Mesendoderm (in vitro differentiated cells): ENCODE data around the gene SOX30.

ENCODE experiments used
- DNase-seq: peaks from one replicate; pipeline ENCODE4 v3.0.0; 2013
- H2AK5ac ChIP-seq: 2 replicates; pipeline ENCODE4 v1.6.1; 2013; ENCODE audit warnings: low read length, inconsistent platforms
- H2BK120ac ChIP-seq: 2 replicates; pipeline ENCODE4 v1.6.1; 2013; ENCODE audit warnings: low read depth, mild to moderate bottlenecking, low read length, moderate library complexity, mixed read lengths
- H2BK15ac ChIP-seq: replicated peaks from 2 replicates; pipeline ENCODE4 v1.6.1; 2013; ENCODE audit warnings: low read depth, mild to moderate bottlenecking, moderate library complexity
- H2BK5ac ChIP-seq: 2 replicates; pipeline ENCODE4 v1.6.1; 2013; ENCODE audit warnings: low read length, inconsistent platforms
- H3K18ac ChIP-seq: 2 replicates; pipeline ENCODE4 v1.6.1; 2013; ENCODE audit warnings: mild to moderate bottlenecking, low read length, mixed read lengths
- H3K23ac ChIP-seq: one replicate; pipeline ENCODE4 v1.6.1; 2013; ENCODE audit warnings: low read length
- H3K27ac ChIP-seq: 2 replicates; pipeline ENCODE4 v1.5.1; 2013; ENCODE audit warnings: low read depth, mild to moderate bottlenecking, inconsistent platforms, low read length, moderate library complexity
- H3K27me3 ChIP-seq: 2 replicates; pipeline ENCODE4 v1.6.1; 2013; ENCODE audit warnings: low read length, control low read depth, mild to moderate bottlenecking, inconsistent platforms; ENCODE audit not compliant: insufficient read depth, poor library complexity
- H3K36me3 ChIP-seq: 2 replicates; pipeline ENCODE4 v1.6.1; 2013; ENCODE audit warnings: low read length, inconsistent platforms; ENCODE audit not compliant: control insufficient read depth, insufficient read depth
- H3K4ac ChIP-seq: one replicate; pipeline ENCODE4 v1.6.1; 2013; ENCODE audit warnings: low read depth, mild to moderate bottlenecking, low read length, moderate library complexity
- H3K4me1 ChIP-seq: 2 replicates; pipeline ENCODE4 v1.6.1; 2013; ENCODE audit warnings: low read depth, low read length, inconsistent platforms; ENCODE audit not compliant: control insufficient read depth
- H3K4me2 ChIP-seq: 2 replicates; pipeline ENCODE4 v1.6.1; 2013; ENCODE audit warnings: low read length
- H3K4me3 ChIP-seq: 2 replicates; pipeline ENCODE4 v1.5.1; 2013; ENCODE audit warnings: mild to moderate bottlenecking, low read length
- H3K56ac ChIP-seq: one replicate; pipeline ENCODE4 v1.6.1; 2013; ENCODE audit warnings: low read length
- H3K79me1 ChIP-seq: 2 replicates; pipeline ENCODE4 v1.6.1; 2013; ENCODE audit warnings: low read length, inconsistent platforms
- H3K79me2 ChIP-seq: 2 replicates; pipeline ENCODE4 v1.6.1; 2013; ENCODE audit warnings: mild to moderate bottlenecking, low read length; ENCODE audit not compliant: control insufficient read depth, insufficient read depth
- H3K9ac ChIP-seq: 2 replicates; pipeline ENCODE4 v1.6.1; 2013; ENCODE audit warnings: low read length, inconsistent platforms
- H4K5ac ChIP-seq: one replicate; pipeline ENCODE4 v1.6.1; 2013; ENCODE audit warnings: low read length
- H4K8ac ChIP-seq: one replicate; pipeline ENCODE4 v1.6.1; 2013; ENCODE audit warnings: low read depth, mild to moderate bottlenecking, control low read depth, low read length, moderate library complexity
- WGBS: extraction: QIAGEN DNeasy Blood & Tissue Kit; methylation state at CpG from one replicate; pipeline ENCODE4 v1.1.7; 2013; ENCODE audit warnings: low lambda C conversion rate, missing lambda C conversion rate; ENCODE audit not compliant: insufficient coverage; ENCODE audit errors: extremely low coverage; 5-methylcytosine and 5-hydroxymethylcytosine counted together

Gene SOX30

DNA sequence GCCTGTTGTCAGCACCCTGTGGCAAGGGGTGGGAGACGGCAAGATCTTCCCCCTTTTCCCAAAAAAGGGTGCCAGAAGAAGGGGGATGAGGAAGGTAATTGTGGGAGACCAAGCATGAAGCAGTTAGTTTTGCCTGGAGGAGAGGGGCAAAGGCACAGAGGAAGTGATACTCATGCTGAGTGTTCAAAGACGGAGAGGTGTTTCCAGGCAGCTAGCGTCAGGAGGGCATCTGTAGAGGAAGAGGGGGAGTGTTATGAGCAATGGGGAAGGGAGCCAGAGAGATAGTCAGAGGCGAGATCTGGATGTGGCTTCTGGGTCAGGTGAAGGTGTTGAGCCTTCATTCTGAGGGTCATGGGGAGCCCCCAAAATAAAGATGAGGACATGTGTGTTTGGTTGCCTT is 49.7 kb downstream of the SOX30 start:
- Histone ChIP-seq H3K27me3 (no peaks in the 10 kb centered on the region), H3K79me2 (no peaks in the 10 kb centered on the region), H3K79me1 (no peaks in the 10 kb centered on the region), H3K9ac (no peak overlapping the region), H3K27ac (no peak overlapping the region), H4K8ac (no peak overlapping the region), H3K23ac (no peak overlapping the region), H2BK120ac (no peak overlapping the region), H2BK5ac (no peak overlapping the region), H3K4me1 (no peaks in the 10 kb centered on the region), H3K4me2 (no peak overlapping the region), H3K56ac (no peak overlapping the region), H4K5ac (no peak overlapping the region), H3K4ac (no peak overlapping the region), H2BK15ac (no peak overlapping the region), H2AK5ac (no peak overlapping the region), H3K4me3 (no peak overlapping the region), H3K18ac (no peak overlapping the region), H3K36me3 (no peaks in the 10 kb centered on the region)
- no peak for DNase-seq
- WGBS = no CpG with 5 or more reads among the region's 4 CpGs

DNA sequence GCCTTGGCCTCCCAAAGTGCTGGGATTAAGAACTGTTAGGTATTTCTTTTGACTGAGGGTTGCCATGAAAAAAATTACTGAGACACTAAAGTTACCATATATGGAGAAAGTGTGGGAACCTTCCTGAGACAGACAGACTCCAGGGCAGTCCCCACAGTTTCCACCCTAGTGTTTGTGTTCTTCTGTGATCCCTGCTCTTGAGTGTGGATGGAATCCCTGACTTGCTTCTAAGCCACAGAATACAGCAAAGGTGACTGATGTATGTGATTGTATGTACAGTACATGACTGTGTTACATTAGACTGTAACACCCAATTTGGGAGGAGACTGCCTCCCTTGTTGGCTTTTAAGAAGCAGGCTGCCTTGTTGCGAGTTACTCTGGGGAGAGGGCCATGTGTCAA is 52.0 kb downstream of the SOX30 start:
- Histone ChIP-seq H3K4me2 (no peak overlapping the region), H3K36me3 (no peaks in the 10 kb centered on the region), H2BK15ac (no peak overlapping the region), H3K79me1 (no peaks in the 10 kb centered on the region), H3K4ac (no peak overlapping the region), H4K5ac (no peak overlapping the region), H3K4me3 (no peak overlapping the region), H3K79me2 (no peaks in the 10 kb centered on the region), H2BK5ac (no peak overlapping the region), H3K18ac (no peak overlapping the region), H4K8ac (no peak overlapping the region), H3K27ac (no peak overlapping the region), H3K9ac (no peak overlapping the region), H2AK5ac (no peak overlapping the region), H3K23ac (no peak overlapping the region), H3K27me3 (no peaks in the 10 kb centered on the region), H3K56ac (no peak overlapping the region), H3K4me1 (no peaks in the 10 kb centered on the region), H2BK120ac (no peak overlapping the region)
- no peak for DNase-seq
- no CpG with 5 or more reads among the region's 1 CpG for WGBS

DNA sequence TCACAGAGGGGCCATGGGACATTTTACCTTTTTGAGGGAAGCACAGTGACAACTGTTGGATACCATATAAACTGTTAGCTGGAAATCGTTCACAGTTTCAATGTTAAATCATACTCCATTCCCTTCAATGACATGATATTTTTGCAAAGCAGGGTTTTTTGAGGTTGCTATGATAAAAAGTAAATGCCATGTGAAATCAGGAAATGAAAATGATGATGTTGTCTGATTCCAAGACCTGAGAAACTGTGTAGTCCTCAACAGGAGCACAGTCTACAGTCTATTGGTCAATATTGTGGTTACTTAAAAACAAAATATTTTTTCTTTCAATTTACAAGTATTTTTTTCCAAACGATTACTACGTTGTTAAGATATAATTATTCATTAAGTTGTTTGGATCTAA is 52.7 kb downstream of the SOX30 start:
- no peak overlapping the region for H3K27ac ChIP-seq
- no peak overlapping the region for H3K56ac ChIP-seq
- H3K4me1 ChIP-seq = no peaks in the 10 kb centered on the region
- H3K9ac ChIP-seq = no peak overlapping the region
- H3K36me3 ChIP-seq = no peaks in the 10 kb centered on the region
- no peak for DNase-seq
- H2BK15ac ChIP-seq = no peak overlapping the region
- WGBS = no CpG with 5 or more reads among the region's 3 CpGs
- H3K18ac ChIP-seq = no peak overlapping the region
- H3K79me1 ChIP-seq = no peaks in the 10 kb centered on the region
- H3K4ac ChIP-seq = no peak overlapping the region
- no peak overlapping the region for H2BK5ac ChIP-seq
- no peak overlapping the region for H3K4me2 ChIP-seq
- no peak overlapping the region for H2AK5ac ChIP-seq
- no peaks in the 10 kb centered on the region for H3K27me3 ChIP-seq
- no peak overlapping the region for H4K8ac ChIP-seq
- H3K4me3 ChIP-seq = no peak overlapping the region
- H4K5ac ChIP-seq = no peak overlapping the region
- H2BK120ac ChIP-seq = no peak overlapping the region
- H3K79me2 ChIP-seq = no peaks in the 10 kb centered on the region
- no peak overlapping the region for H3K23ac ChIP-seq

DNA sequence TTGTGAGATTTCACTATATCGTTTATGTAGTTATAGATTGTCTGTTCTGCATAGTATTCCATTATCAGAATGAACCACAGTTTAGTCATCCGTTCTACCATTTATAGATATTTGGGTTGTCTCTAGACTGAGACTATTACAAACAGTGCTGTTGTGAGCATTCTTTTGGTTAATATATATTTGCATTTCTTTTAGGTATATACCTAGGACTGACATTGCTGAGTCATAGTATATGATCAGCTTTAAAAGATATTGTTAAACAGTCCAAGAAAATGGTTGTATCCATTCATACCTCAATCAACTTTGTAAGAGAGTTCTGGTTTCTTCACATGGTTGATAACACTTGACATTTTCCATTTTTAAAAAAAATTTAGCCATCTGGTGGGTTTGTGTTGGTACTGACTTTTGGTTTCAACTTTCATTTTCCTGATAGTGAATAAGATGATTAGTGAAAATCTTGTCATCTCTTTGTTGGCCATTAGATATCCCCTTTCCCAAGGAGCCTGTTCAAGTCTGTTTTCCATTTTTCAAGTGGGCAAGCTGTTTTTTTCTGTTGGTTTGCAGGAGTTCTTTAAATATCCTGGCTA is 53.8 kb downstream of the SOX30 start:
- H2AK5ac ChIP-seq = no peak overlapping the region
- no peak overlapping the region for H3K4me2 ChIP-seq
- H2BK15ac ChIP-seq = no peak overlapping the region
- no peak overlapping the region for H3K27ac ChIP-seq
- no peak overlapping the region for H3K56ac ChIP-seq
- no peak overlapping the region for H3K23ac ChIP-seq
- no peak for DNase-seq
- no peak overlapping the region for H4K5ac ChIP-seq
- no peak overlapping the region for H2BK5ac ChIP-seq
- H4K8ac ChIP-seq = no peak overlapping the region
- H2BK120ac ChIP-seq = no peak overlapping the region
- no CpG with 5 or more reads among the region's 2 CpGs for WGBS
- no peak overlapping the region for H3K4me3 ChIP-seq
- no peaks in the 10 kb centered on the region for H3K79me1 ChIP-seq
- no peak overlapping the region for H3K9ac ChIP-seq
- no peaks in the 10 kb centered on the region for H3K4me1 ChIP-seq
- H3K4ac ChIP-seq = no peak overlapping the region
- H3K18ac ChIP-seq = no peak overlapping the region
- H3K36me3 ChIP-seq = no peaks in the 10 kb centered on the region
- no peaks in the 10 kb centered on the region for H3K27me3 ChIP-seq
- H3K79me2 ChIP-seq = no peaks in the 10 kb centered on the region

DNA sequence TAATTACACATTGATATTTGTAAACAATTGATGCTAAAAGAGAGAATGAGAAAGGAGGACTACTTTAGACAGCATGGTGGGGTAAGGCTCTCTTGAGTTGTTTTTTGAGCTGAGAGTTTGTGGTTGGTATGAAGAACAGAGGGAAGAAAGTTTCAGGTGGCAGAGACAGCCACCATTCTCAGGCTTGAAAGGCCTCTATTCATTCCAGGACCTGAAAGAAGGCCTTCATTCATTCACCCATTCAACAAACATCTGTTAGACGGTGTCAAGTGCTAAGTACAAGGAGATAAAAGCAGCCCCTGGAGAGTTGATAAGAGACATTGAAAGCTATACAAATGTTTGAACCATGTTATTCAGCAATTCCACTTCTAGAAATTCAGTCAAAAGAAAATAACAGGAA is 55.0 kb downstream of the SOX30 start:
- no peaks in the 10 kb centered on the region for H3K36me3 ChIP-seq
- peak; percentile 57 for DNase-seq
- H4K5ac ChIP-seq = no peak overlapping the region
- no peak overlapping the region for H3K18ac ChIP-seq
- H3K23ac ChIP-seq = no peak overlapping the region
- H2BK120ac ChIP-seq = peak overlapping the region; percentile 21
- no peak overlapping the region for H3K4ac ChIP-seq
- H2AK5ac ChIP-seq = no peak overlapping the region
- no peak overlapping the region for H3K4me3 ChIP-seq
- H2BK5ac ChIP-seq = no peak overlapping the region
- no peak overlapping the region for H3K56ac ChIP-seq
- no peaks in the 10 kb centered on the region for H3K4me1 ChIP-seq
- no peak overlapping the region for H3K9ac ChIP-seq
- no peak overlapping the region for H2BK15ac ChIP-seq
- no peak overlapping the region for H3K27ac ChIP-seq
- WGBS = no CpG with 5 or more reads among the region's 1 CpG
- H3K79me2 ChIP-seq = no peaks in the 10 kb centered on the region
- no peak overlapping the region for H4K8ac ChIP-seq
- no peak overlapping the region for H3K4me2 ChIP-seq
- H3K27me3 ChIP-seq = no peaks in the 10 kb centered on the region
- no peaks in the 10 kb centered on the region for H3K79me1 ChIP-seq

DNA sequence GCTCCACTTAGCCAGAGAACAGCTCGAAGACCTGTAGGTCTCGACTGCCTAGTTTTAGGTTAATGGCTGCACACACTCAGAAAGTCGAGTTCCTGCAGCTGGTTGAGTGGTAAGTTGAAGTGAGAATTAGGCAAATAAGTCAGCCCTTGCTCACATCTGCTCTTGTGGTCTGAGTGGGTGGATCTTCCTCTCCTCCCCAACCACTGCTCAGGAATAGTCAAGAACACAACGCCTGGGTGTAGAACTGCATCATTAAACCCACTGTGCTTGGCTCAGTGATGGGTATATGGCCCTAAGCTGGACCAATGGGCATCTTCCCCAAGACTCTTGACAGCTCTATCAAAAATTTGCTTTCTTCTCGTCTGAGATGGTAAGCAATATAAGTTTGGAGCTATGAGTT is 55.8 kb downstream of the SOX30 start:
- Histone ChIP-seq H3K23ac (no peak overlapping the region), H3K18ac (no peak overlapping the region), H3K4me3 (no peak overlapping the region), H3K56ac (no peak overlapping the region), H4K5ac (no peak overlapping the region), H3K4me2 (no peak overlapping the region), H3K79me1 (no peaks in the 10 kb centered on the region), H3K4me1 (no peaks in the 10 kb centered on the region), H3K9ac (no peak overlapping the region), H3K36me3 (no peaks in the 10 kb centered on the region), H2AK5ac (no peak overlapping the region), H3K27ac (no peak overlapping the region), H2BK120ac (no peak overlapping the region), H3K4ac (no peak overlapping the region), H2BK5ac (no peak overlapping the region), H3K27me3 (no peaks in the 10 kb centered on the region), H2BK15ac (no peak overlapping the region), H3K79me2 (no peaks in the 10 kb centered on the region), H4K8ac (no peak overlapping the region)
- no peak for DNase-seq
- no CpG with 5 or more reads among the region's 5 CpGs for WGBS
